GM19468 (cell line): ENCODE results near the gene RGL1.
"Not testable (repeated sequence)": the region's sequence is repeated elsewhere in the genome, so short reads cannot be mapped to it uniquely, and the experiment has no call there.

ENCODE experiments used
- ATAC-seq: cut with Tn5 transposase; IDR thresholded peaks from one replicate; pipeline ENCODE4 v1.9.1; 2021; ENCODE audit warnings: mild to moderate bottlenecking, moderate library complexity, moderate number of reproducible peaks; ENCODE audit not compliant: unreplicated experiment; ENCODE audit errors: extremely low read depth

The RGL1 gene

GRCh38 chr1:183783767-183784637, 20.9 kb upstream of the RGL1 start:
- no peak for ATAC-seq

GRCh38 chr1:183785921-183786320, 19.0 kb upstream of the RGL1 start:
- not testable (repeated sequence) for ATAC-seq

- ATAC-seq: no peak
These were observed 17.2 kb upstream of the RGL1 start for GRCh38 chr1:183787704-183788103.

- no peak for ATAC-seq
These were observed 13.6 kb upstream of the RGL1 start for GRCh38 chr1:183791319-183791718.

GRCh38 chr1:183792300-183792699, 12.6 kb upstream of the RGL1 start:
- ATAC-seq: no peak

- ATAC-seq: no peak
These were observed 10.8 kb upstream of the RGL1 start for GRCh38 chr1:183794088-183794487.

GRCh38 chr1:183800449-183800848, 4.5 kb upstream of the RGL1 start:
- no peak for ATAC-seq

- no peak for ATAC-seq
These were observed 3.3 kb upstream of the RGL1 start for GRCh38 chr1:183801649-183802048.

GRCh38 chr1:183804387-183804786, 533 bp upstream of the RGL1 start:
- no peak for ATAC-seq

- no peak for ATAC-seq
These were observed 1.2 kb downstream of the RGL1 start for GRCh38 chr1:183806125-183806524.

- ATAC-seq: no peak
These were observed 1.8 kb downstream of the RGL1 start for GRCh38 chr1:183806675-183807074.

GRCh38 chr1:183807549-183808168, 2.7 kb downstream of the RGL1 start:
- no peak for ATAC-seq

- ATAC-seq: no peak
These were observed 3.5 kb downstream of the RGL1 start for GRCh38 chr1:183808296-183809027.

GRCh38 chr1:183810121-183810520, 5.2 kb downstream of the RGL1 start:
- ATAC-seq: no peak

- ATAC-seq: no peak
These were observed 6.0 kb downstream of the RGL1 start for GRCh38 chr1:183810756-183811544.

GRCh38 chr1:183812128-183812527, 7.2 kb downstream of the RGL1 start:
- no peak for ATAC-seq

GRCh38 chr1:183812686-183813569, 8.0 kb downstream of the RGL1 start:
- ATAC-seq: no peak

- no peak for ATAC-seq
These were observed 9.3 kb downstream of the RGL1 start for GRCh38 chr1:183814121-183814681.

- no peak for ATAC-seq
These were observed 11.2 kb downstream of the RGL1 start for GRCh38 chr1:183816110-183816509.
